ENCODE measurements around the gene CCDC50. TPM values are rescaled to one million over a fixed set of nuclear protein-coding genes. Genes with fewer than 3 reads are reported as not detected.

The CCDC50 gene
- total RNA-seq, 1 experiment from 2014 or later = 47.8 TPM

- no peaks in the 10 kb centered on the region for H3K4me1 ChIP-seq (ENCODE audit: control insufficient read depth in 1 of 2, insufficient read depth in 2 of 2, low read length in 2 of 2)
- no TSS peak for BruUV-seq (replicated peaks)
- H3K9me3 ChIP-seq (ENCODE audit: control insufficient read depth in 1 of 2, insufficient read depth in 1 of 2, low read depth in 1 of 2, low read length in 2 of 2) = no peaks in the 10 kb centered on the region
- no peak overlapping the region for H3K4me3 ChIP-seq (replicated peaks in 1 of 2; ENCODE audit: low read depth in 1 of 2, low read length in 2 of 2)
- peaks cover 4 to 11% of the 10 kb centered on the region in 2 experiments; a peak in 2 of 4 replicates for H3K36me3 ChIP-seq (ENCODE audit: control insufficient read depth in 1 of 2, insufficient read depth in 2 of 2, low read length in 2 of 2)
- DNase-seq (ENCODE audit: low read depth, low spot score) = no peak
- H2AFZ ChIP-seq (ENCODE audit: low read depth, low read length, poor library complexity, severe bottlenecking) = no peak overlapping the region
- H3K27me3 ChIP-seq (ENCODE audit: insufficient read depth, low read length) = no peaks in the 10 kb centered on the region
- no peaks in the 10 kb centered on the region for H3K79me2 ChIP-seq (ENCODE audit: insufficient read depth, low read length)
- no peak overlapping the region for H3K27ac ChIP-seq (ENCODE audit: low read depth, low read length)
- H3K4me2 ChIP-seq (ENCODE audit: low read length) = no peak overlapping the region
- intact Hi-C loops (cut with micrococcal nuclease) = no loop called here
- ChIA-PET RAD21 (ENCODE audit: low non-redundant PET in 1 of 2, low total read pairs in 2 of 2, uncharacterized antibody in 2 of 2, unreplicated experiment in 2 of 2) (no interaction called here), POLR2A (no interaction called here), CTCF (no interaction called here)
- TF ChIP-seq POLR2A (IDR thresholded peaks at IDR 0.05; ENCODE audit: borderline replicate concordance, extremely low read depth, insufficient read depth, insufficient read length) = no peak
- TF ChIP-seq CBX3 (IDR thresholded peaks at IDR 0.05; ENCODE audit: low read depth) = no peak
- H3K9ac ChIP-seq (ENCODE audit: low read length) = no peak overlapping the region
- no peaks in the 10 kb centered on the region for H3K9me2 ChIP-seq (ENCODE audit: insufficient read depth)
- ATAC-seq = no peak
- H4K20me1 ChIP-seq (ENCODE audit: insufficient read depth) = no peaks in the 10 kb centered on the region
These were observed 40.4 kb downstream of the CCDC50 start for GRCh38 chr3:191369616-191370010.

DNA sequence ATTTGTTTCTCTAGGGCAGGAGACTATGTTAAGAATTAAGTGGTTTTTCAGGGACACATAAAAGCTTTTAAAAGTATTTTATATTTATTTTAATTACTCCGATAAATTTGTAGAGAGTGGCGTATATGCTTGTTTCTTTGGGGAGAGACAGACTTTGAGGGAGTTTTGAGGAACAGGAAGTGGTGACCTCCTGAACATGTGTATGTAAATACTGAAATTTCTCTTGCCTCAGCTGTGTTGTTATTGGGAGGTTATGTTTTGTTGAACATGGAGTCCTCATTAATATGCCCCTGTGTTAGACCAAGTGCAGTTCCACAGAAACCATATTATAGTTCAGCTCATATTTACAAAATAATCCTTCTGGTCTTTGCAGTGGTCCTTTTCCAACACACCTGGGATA, 42.9 kb downstream of the CCDC50 start:
- RAD21 ChIA-PET (ENCODE audit: low non-redundant PET in 1 of 2, low total read pairs in 2 of 2, uncharacterized antibody in 2 of 2, unreplicated experiment in 2 of 2) = no interaction called here
- Histone ChIP-seq H3K4me1 (ENCODE audit: control insufficient read depth in 1 of 2, insufficient read depth in 2 of 2, low read length in 2 of 2) (peaks cover 0 to 10% of the 10 kb centered on the region in 2 experiments; a peak in 2 of 4 replicates), H3K4me2 (ENCODE audit: low read length) (no peak overlapping the region), H3K4me3 (replicated peaks in 1 of 2; ENCODE audit: low read depth in 1 of 2, low read length in 2 of 2) (no peak overlapping the region), H3K27ac (ENCODE audit: low read depth, low read length) (no peak overlapping the region), H3K9me3 (ENCODE audit: control insufficient read depth in 1 of 2, insufficient read depth in 1 of 2, low read depth in 1 of 2, low read length in 2 of 2) (no peaks in the 10 kb centered on the region), H3K36me3 (ENCODE audit: control insufficient read depth in 1 of 2, insufficient read depth in 2 of 2, low read length in 2 of 2) (peaks cover 4 to 14% of the 10 kb centered on the region in 2 experiments; a peak in 2 of 4 replicates), H2AFZ (ENCODE audit: low read depth, low read length, poor library complexity, severe bottlenecking) (no peak overlapping the region), H3K27me3 (ENCODE audit: insufficient read depth, low read length) (no peaks in the 10 kb centered on the region), H3K9me2 (ENCODE audit: insufficient read depth) (no peaks in the 10 kb centered on the region), H4K20me1 (ENCODE audit: insufficient read depth) (no peaks in the 10 kb centered on the region), H3K79me2 (ENCODE audit: insufficient read depth, low read length) (no peaks in the 10 kb centered on the region), H3K9ac (ENCODE audit: low read length) (no peak overlapping the region)
- BruUV-seq (replicated peaks) = no TSS peak
- DNase-seq (ENCODE audit: low read depth, low spot score) = no peak
- POLR2A ChIA-PET = no interaction called here
- CTCF ChIA-PET = no interaction called here
- intact Hi-C loops (cut with micrococcal nuclease) = no loop called here
- no peak for TF ChIP-seq ZNF274 (IDR thresholded peaks at IDR 0.05; ENCODE audit: low read depth, low read length)
- TF ChIP-seq ZFX (IDR thresholded peaks at IDR 0.05) = no peak
- TF ChIP-seq, protein P1, sequence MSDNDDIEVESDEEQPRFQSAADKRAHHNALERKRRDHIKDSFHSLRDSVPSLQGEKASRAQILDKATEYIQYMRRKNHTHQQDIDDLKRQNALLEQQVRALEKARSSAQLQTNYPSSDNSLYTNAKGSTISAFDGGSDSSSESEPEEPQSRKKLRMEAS (IDR thresholded peaks at IDR 0.05) = no peak
- no peak for TF ChIP-seq CTCF (IDR thresholded peaks at IDR 0.05 in 2 of 3, conservative IDR thresholded peaks at IDR 0.05 in 1 of 3; ENCODE audit: borderline replicate concordance in 1 of 3, insufficient read depth in 1 of 3, low read depth in 2 of 3, low read length in 2 of 3)
- no peak for TF ChIP-seq EZH2phosphoT487 (IDR thresholded peaks at IDR 0.05; ENCODE audit: borderline replicate concordance)
- no peak for TF ChIP-seq SRF (IDR thresholded peaks at IDR 0.05; ENCODE audit: low read depth)
- ATAC-seq = no peak

Data from HCT116 (cell line).